Sigmoid colon (tissue), 4 donors: ENCODE measurements around the gene SLC25A28.

Source experiments
- CTCF ChIP-seq, 4 experiments: fragments of 450-650 bp in 3 of 4; fragments of 200-600 bp in 1 of 4; IDR thresholded peaks; one replicate each; pipeline ENCODE4 v1.5.1; 2016 to 2019; ENCODE audit warnings: antibody characterized with exemption in 4 of 4, mild to moderate bottlenecking in 3 of 4, moderate library complexity in 2 of 4
- EP300 ChIP-seq, 4 donors: sonication (generic); formaldehyde crosslinking; IDR thresholded peaks; one replicate each; pipeline ENCODE4 v1.6.1; 2017; ENCODE audit warnings: antibody characterized with exemption in 4 of 4
- POLR2A ChIP-seq, 2 donors: fragments of 450-650 bp; IDR thresholded peaks; one replicate each; pipeline ENCODE4 v1.6.1; 2016; ENCODE audit warnings: antibody characterized with exemption in 2 of 2, mild to moderate bottlenecking in 2 of 2, moderate library complexity in 2 of 2
- POLR2AphosphoS5 ChIP-seq, 4 donors: sonication (generic); formaldehyde crosslinking; IDR thresholded peaks; one replicate each; pipeline ENCODE4 v1.6.1; 2017; ENCODE audit warnings: antibody characterized with exemption in 4 of 4

GRCh38 chr10:99648717-99649116 lies 28.5 kb upstream of the SLC25A28 start:
- TF ChIP-seq POLR2A (IDR thresholded peaks at IDR 0.05) (no peak), CTCF (IDR thresholded peaks at IDR 0.05) (no peak), POLR2AphosphoS5 (IDR thresholded peaks at IDR 0.05) (no peak), EP300 (IDR thresholded peaks at IDR 0.05) (no peak)
